Measurements from ENCODE around the gene ERCC2. TPM values are rescaled to one million over a fixed set of nuclear protein-coding genes. Genes with fewer than 3 reads are reported as not detected.

ERCC2 gene
- total and polyA plus RNA-seq, 7 donors: 4.2 to 12.9 (median 9.7) TPM

DNA sequence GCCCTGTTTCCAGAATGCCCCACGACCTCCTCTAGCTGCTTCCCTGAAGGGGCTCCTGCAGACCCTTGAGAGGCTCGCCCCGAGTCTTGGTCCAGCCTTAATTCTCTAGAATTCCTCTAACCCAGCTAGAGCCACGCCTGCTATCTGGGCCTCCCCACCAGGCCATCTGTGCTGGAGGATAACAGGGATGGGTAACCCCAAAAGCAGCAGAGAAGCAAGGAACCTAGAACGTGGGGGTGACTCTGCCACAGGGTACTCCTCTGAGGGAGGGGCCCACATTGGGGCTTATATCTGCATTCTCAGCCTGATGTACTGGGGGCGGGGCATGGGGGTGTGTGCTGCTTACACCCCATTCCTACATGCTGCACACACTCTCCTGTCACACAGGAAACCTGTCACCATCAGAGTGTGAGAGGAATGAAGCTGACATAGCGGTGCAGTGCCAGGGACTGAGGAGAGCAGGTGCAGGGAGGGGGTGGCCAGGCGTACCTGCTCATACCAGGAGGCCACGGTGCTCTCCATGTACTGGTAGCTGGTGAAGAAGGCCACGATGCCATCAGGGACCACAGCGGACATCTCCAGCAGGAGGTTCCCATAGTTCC, 16.0 kb downstream of the ERCC2 start:
- WGBS, 2 donors: 94% methylated on average over 11 of the region's 11 CpGs
- Histone ChIP-seq H3K27ac (no peak overlapping the region), H3K27me3 (no peaks in the 10 kb centered on the region), H3K4me3 (no peak overlapping the region), H3K36me3 (peaks cover 0 to 45% (median 5%) of the 10 kb centered on the region in 4 donors), H3K9me3 (no peaks in the 10 kb centered on the region), H3K4me1 (no peaks in the 10 kb centered on the region)
- no peak for DNase-seq
- intact Hi-C loops (cut with DNase I): no loop called here
- TF ChIP-seq POLR2AphosphoS5 (IDR thresholded peaks at IDR 0.05): no peak
- TF ChIP-seq POLR2A (IDR thresholded peaks at IDR 0.05): no peak
- no peak for TF ChIP-seq EP300 (IDR thresholded peaks at IDR 0.05)
- TF ChIP-seq, protein P1, sequence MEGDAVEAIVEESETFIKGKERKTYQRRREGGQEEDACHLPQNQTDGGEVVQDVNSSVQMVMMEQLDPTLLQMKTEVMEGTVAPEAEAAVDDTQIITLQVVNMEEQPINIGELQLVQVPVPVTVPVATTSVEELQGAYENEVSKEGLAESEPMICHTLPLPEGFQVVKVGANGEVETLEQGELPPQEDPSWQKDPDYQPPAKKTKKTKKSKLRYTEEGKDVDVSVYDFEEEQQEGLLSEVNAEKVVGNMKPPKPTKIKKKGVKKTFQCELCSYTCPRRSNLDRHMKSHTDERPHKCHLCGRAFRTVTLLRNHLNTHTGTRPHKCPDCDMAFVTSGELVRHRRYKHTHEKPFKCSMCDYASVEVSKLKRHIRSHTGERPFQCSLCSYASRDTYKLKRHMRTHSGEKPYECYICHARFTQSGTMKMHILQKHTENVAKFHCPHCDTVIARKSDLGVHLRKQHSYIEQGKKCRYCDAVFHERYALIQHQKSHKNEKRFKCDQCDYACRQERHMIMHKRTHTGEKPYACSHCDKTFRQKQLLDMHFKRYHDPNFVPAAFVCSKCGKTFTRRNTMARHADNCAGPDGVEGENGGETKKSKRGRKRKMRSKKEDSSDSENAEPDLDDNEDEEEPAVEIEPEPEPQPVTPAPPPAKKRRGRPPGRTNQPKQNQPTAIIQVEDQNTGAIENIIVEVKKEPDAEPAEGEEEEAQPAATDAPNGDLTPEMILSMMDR (IDR thresholded peaks at IDR 0.05): no peak

DNA sequence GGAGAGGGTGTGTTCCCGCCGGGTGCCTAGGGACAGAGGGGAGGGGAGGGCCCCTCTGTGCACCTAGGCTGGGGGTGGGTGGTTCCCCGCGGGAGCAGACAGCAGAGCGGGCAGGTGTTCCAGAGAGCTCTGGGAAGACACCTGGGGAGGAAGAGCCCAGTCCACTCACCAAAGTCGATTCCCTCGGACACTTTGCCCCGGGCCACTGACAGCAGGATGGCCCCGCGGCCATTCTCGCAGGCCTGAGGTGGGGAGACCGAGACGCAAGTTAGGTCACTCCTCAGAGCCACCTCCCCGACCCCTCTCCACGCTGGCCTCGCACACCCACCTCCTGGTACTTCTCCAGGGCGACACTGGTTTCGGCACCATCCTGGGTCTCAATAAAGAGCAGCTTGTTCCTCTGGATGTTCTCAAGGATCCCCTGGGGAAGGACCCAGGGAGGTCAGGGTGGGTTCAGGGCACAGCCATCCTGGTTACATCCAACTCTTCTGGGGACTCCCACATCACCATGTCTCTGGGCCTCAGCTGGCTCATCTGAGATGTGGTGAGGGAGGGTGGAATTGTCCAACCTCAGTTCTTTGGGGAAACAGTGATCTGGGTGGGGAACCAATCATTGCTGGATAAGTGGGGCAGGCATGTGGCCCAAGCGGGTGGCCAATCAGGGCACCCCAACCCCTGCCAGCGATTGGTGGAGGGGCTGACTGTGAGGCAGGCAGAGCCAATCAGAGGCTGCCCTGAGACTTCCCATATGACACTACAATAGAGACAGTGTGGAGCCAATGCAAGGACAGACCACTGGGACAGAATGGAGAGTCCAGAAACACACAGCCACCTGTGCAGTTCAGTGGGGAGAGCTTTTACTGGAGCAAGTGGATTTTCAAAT, 17.2 kb downstream of the ERCC2 start:
- Histone ChIP-seq H3K4me3 (no peak overlapping the region), H3K4me1 (no peaks in the 10 kb centered on the region), H3K27ac (no peak overlapping the region), H3K9me3 (no peaks in the 10 kb centered on the region), H3K36me3 (peaks cover 0 to 44% (median 5%) of the 10 kb centered on the region in 4 donors), H3K27me3 (peaks cover 0 to 4% (median 0%) of the 10 kb centered on the region in 3 donors)
- DNase-seq: no peak
- TF ChIP-seq EP300 (IDR thresholded peaks at IDR 0.05): no peak
- TF ChIP-seq, protein P1 (IDR thresholded peaks at IDR 0.05): no peak
- no peak for TF ChIP-seq POLR2AphosphoS5 (IDR thresholded peaks at IDR 0.05)
- TF ChIP-seq POLR2A (IDR thresholded peaks at IDR 0.05): no peak
- 94 to 95% methylated on average over 20 of the region's 20 CpGs for WGBS, 2 donors
- intact Hi-C loops (cut with DNase I): no loop called here

DNA sequence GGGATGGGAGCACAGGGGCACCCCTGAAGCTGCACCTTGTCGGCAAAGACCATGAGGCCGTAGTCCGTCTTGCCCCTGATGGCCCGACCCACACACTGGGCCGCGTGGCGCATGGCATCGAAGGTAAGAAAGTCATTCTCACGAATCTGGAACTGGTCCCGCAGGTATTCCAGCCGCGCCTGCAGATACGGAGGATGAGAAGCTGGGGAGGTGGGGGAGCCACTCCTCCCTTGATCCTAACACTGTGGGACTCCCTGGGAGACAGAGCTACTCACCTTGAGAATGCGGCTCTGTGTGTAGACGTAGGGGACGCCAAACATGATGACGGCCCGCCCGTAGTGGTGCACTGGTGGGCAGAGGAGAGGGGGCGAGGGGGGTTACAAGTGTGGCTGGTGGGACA, 17.9 kb downstream of the ERCC2 start:
- TF ChIP-seq, protein P1 (IDR thresholded peaks at IDR 0.05): no peak
- TF ChIP-seq POLR2AphosphoS5 (IDR thresholded peaks at IDR 0.05) (no peak), POLR2A (IDR thresholded peaks at IDR 0.05) (no peak)
- Histone ChIP-seq H3K36me3 (peaks cover 0 to 44% (median 5%) of the 10 kb centered on the region in 4 donors), H3K27me3 (peaks cover 0 to 10% (median 6%) of the 10 kb centered on the region in 3 donors)

DNA sequence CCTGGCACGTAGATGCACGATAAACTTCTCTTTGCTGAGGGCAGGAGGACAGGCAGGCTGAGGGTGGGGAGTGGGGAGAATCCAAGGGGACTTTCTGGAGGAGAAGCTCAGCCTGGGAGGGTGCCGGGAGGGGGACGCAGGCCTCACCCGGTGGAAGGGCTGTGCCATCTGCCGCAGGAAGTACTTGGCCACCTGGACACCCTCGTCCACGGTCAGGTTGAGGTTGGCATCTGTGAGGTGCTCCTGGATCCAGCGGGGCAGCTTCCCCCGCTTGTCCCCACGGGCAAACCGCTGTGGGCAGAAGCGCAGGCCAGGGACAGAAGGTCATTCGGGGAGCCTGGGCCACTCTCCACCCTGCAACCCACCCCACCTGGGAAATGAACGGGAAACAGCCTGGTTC, 18.3 kb downstream of the ERCC2 start:
- H3K4me3 ChIP-seq: no peak overlapping the region
- 90 to 91% methylated on average over 15 of the region's 15 CpGs for WGBS, 2 donors
- intact Hi-C loops (cut with DNase I): no loop called here
- H3K9me3 ChIP-seq: no peaks in the 10 kb centered on the region
- peaks cover 0 to 13% (median 10%) of the 10 kb centered on the region in 3 donors for H3K27me3 ChIP-seq
- no peak for TF ChIP-seq POLR2A (IDR thresholded peaks at IDR 0.05)
- TF ChIP-seq EP300 (IDR thresholded peaks at IDR 0.05): no peak
- TF ChIP-seq, protein P1 (IDR thresholded peaks at IDR 0.05): no peak
- no peak for TF ChIP-seq POLR2AphosphoS5 (IDR thresholded peaks at IDR 0.05)
- no peak overlapping the region for H3K27ac ChIP-seq
- no peaks in the 10 kb centered on the region for H3K4me1 ChIP-seq
- H3K36me3 ChIP-seq: peaks cover 0 to 44% (median 5%) of the 10 kb centered on the region in 4 donors
- no peak for DNase-seq

More for the DNA sequence above, 17.9 kb downstream of the ERCC2 start:
- no peaks in the 10 kb centered on the region for H3K4me1 ChIP-seq
- H3K27ac ChIP-seq: no peak overlapping the region
- no peak for DNase-seq
- no peak overlapping the region for H3K4me3 ChIP-seq
- intact Hi-C loops (cut with DNase I): no loop called here
- H3K9me3 ChIP-seq: no peaks in the 10 kb centered on the region
- WGBS, 2 donors: 90 to 94% methylated on average over 20 of the region's 20 CpGs
